Activated CD4-positive, alpha-beta T cell treated with anti-CD3 and anti-CD28 coated beads, Interleukin-2, amount 10 ng/mL, durations not matched to agents 7 days and 5 days (primary cell): ENCODE data around the gene TAF10. TPM values are rescaled to one million over a fixed set of nuclear protein-coding genes. Genes with fewer than 3 reads are reported as not detected.

Experiments
- CTCF ChIA-PET: fragments of 350-600 bp; sonication (Branson Sonifier 250); formaldehyde crosslinking; loops from one replicate; lab custom pipeline; 2021; ENCODE audit warnings: antibody characterized with exemption; lab: Charles Lee
- POLR2A ChIA-PET: fragments of 350-600 bp; sonication (Branson Sonifier 250); formaldehyde crosslinking; loops from one replicate; lab custom pipeline; 2021; ENCODE audit warnings: antibody characterized with exemption; lab: Charles Lee
- DNase-seq: peaks from one replicate; pipeline ENCODE4 v3.0.0-alpha.2; 2020
- H3K27ac Mint-ChIP-seq: one replicate; pipeline ENCODE4 v1.8.0; 2021; ENCODE audit warnings: mild to moderate bottlenecking, moderate library complexity, mixed read lengths
- H3K27me3 Mint-ChIP-seq: one replicate; pipeline ENCODE4 v1.8.0; 2021; ENCODE audit warnings: mixed read lengths
- H3K36me3 Mint-ChIP-seq: one replicate; pipeline ENCODE4 v1.8.0; 2021; ENCODE audit warnings: low read depth, mixed read lengths
- H3K4me1 Mint-ChIP-seq: one replicate; pipeline ENCODE4 v1.8.0; 2021; ENCODE audit warnings: mixed read lengths
- H3K4me3 Mint-ChIP-seq: one replicate; pipeline ENCODE4 v1.8.0; 2021; ENCODE audit warnings: mild to moderate bottlenecking, moderate library complexity, mixed read lengths
- H3K9me3 Mint-ChIP-seq: one replicate; pipeline ENCODE4 v1.8.0; 2021; ENCODE audit warnings: mixed read lengths
- total RNA-seq, 2 experiments: library from RNA; stranded (reverse); gene quantifications; one replicate each; pipeline ENCODE4 v1.2.3, GENCODE V29; 2021

Gene TAF10
- total RNA-seq, 2 experiments from 2014 or later: 138 to 156 TPM

- ChIA-PET POLR2A (no interaction called here), CTCF (interaction anchor here (1.2 to 1.8 kb wide), 2 partner anchors 10 to 61 kb away, joined by 3 to 4 read pairs; no protein-coding TSS in a partner anchor)
- H3K9me3 Mint-ChIP-seq: no peaks in the 10 kb centered on the region
- H3K4me3 Mint-ChIP-seq: peak overlapping the region; percentile 80
- H3K4me1 Mint-ChIP-seq: peaks cover 39% of the 10 kb centered on the region
- H3K36me3 Mint-ChIP-seq: peaks cover 58% of the 10 kb centered on the region
- H3K27me3 Mint-ChIP-seq: no peaks in the 10 kb centered on the region
- peak overlapping the region; percentile 85 for H3K27ac Mint-ChIP-seq
- DNase-seq: no peak
These were observed 1.4 kb downstream of the TAF10 start for GRCh38 chr11:6610591-6610990.

- H3K27ac Mint-ChIP-seq: peak overlapping the region; percentile 42
- H3K27me3 Mint-ChIP-seq: no peaks in the 10 kb centered on the region
- no peaks in the 10 kb centered on the region for H3K9me3 Mint-ChIP-seq
- ChIA-PET POLR2A (no interaction called here), CTCF (interaction anchor here (1.0 to 3.3 kb wide), 4 partner anchors 10 to 121 kb away, joined by 3 to 10 read pairs (median 4); partner anchors contain the start of gene TPP1)
- H3K4me3 Mint-ChIP-seq: peak overlapping the region; percentile 80
- no peak for DNase-seq
- peaks cover 50% of the 10 kb centered on the region for H3K36me3 Mint-ChIP-seq
- peaks cover 38% of the 10 kb centered on the region for H3K4me1 Mint-ChIP-seq
These were observed 2.5 kb downstream of the TAF10 start for GRCh38 chr11:6609502-6610015.

GRCh38 chr11:6608726-6609501 lies 3.1 kb downstream of the TAF10 start:
- H3K36me3 Mint-ChIP-seq: peaks cover 50% of the 10 kb centered on the region

GRCh38 chr11:6608011-6608410 lies 4.0 kb downstream of the TAF10 start:
- Mint-ChIP-seq H3K27ac (peak overlapping the region; percentile 90), H3K9me3 (no peaks in the 10 kb centered on the region), H3K4me1 (peaks cover 38% of the 10 kb centered on the region), H3K27me3 (no peaks in the 10 kb centered on the region), H3K36me3 (peaks cover 50% of the 10 kb centered on the region), H3K4me3 (no peak overlapping the region)
- DNase-seq: no peak
- POLR2A ChIA-PET: no interaction called here
- CTCF ChIA-PET: interaction anchor here (1.0 to 3.3 kb wide), 3 partner anchors 11 to 64 kb away, joined by 3 to 10 read pairs (median 5); partner anchors contain the start of gene TPP1

More at GRCh38 chr11:6608726-6609501, 3.1 kb downstream of the TAF10 start:
- CTCF ChIA-PET: interaction anchor here (1.0 to 3.3 kb wide), 4 partner anchors 10 to 120 kb away, joined by 3 to 10 read pairs (median 4); partner anchors contain the start of gene TPP1
- no peaks in the 10 kb centered on the region for H3K9me3 Mint-ChIP-seq
- no peak overlapping the region for H3K4me3 Mint-ChIP-seq
- H3K4me1 Mint-ChIP-seq: peaks cover 38% of the 10 kb centered on the region
- no peaks in the 10 kb centered on the region for H3K27me3 Mint-ChIP-seq
- POLR2A ChIA-PET: no interaction called here
- peak overlapping the region; percentile 44 for H3K27ac Mint-ChIP-seq
- no peak for DNase-seq

GRCh38 chr11:6607190-6607795 lies 4.7 kb downstream of the TAF10 start:
- Mint-ChIP-seq H3K36me3 (peaks cover 50% of the 10 kb centered on the region), H3K4me1 (peaks cover 38% of the 10 kb centered on the region), H3K27ac (peak overlapping the region; percentile 90), H3K4me3 (no peak overlapping the region), H3K9me3 (no peaks in the 10 kb centered on the region), H3K27me3 (no peaks in the 10 kb centered on the region)
- peak; percentile 4 for DNase-seq
- ChIA-PET POLR2A (no interaction called here), CTCF (interaction anchor here (0.9 to 3.3 kb wide), 2 partner anchors 12 to 76 kb away, joined by 5 to 10 read pairs; partner anchors contain the start of genes MRPL17 and TPP1)

GRCh38 chr11:6606471-6607189 lies 5.4 kb downstream of the TAF10 start:
- Mint-ChIP-seq H3K36me3 (peaks cover 52% of the 10 kb centered on the region), H3K9me3 (no peaks in the 10 kb centered on the region), H3K4me1 (peaks cover 38% of the 10 kb centered on the region), H3K27ac (peak overlapping the region; percentile 90), H3K4me3 (no peak overlapping the region), H3K27me3 (no peaks in the 10 kb centered on the region)
- DNase-seq: peak; percentile 61
- POLR2A ChIA-PET: no interaction called here
- CTCF ChIA-PET: interaction anchor here (0.9 to 3.3 kb wide), 2 partner anchors 13 to 77 kb away, joined by 5 to 10 read pairs; partner anchors contain the start of genes MRPL17 and TPP1

- POLR2A ChIA-PET: no interaction called here
- peaks cover 39% of the 10 kb centered on the region for H3K36me3 Mint-ChIP-seq
- CTCF ChIA-PET: interaction anchor here (1.0 to 3.7 kb wide), 9 partner anchors 8 to 142 kb away, joined by 3 to 28 read pairs (median 4); partner anchors contain the start of genes MRPL17 and TPP1
These were observed 7.2 kb downstream of the TAF10 start for GRCh38 chr11:6604790-6605189.

GRCh38 chr11:6604081-6604626 lies 7.9 kb downstream of the TAF10 start:
- Mint-ChIP-seq H3K4me3 (no peak overlapping the region), H3K4me1 (peaks cover 22% of the 10 kb centered on the region), H3K36me3 (peaks cover 39% of the 10 kb centered on the region), H3K27ac (no peak overlapping the region), H3K27me3 (no peaks in the 10 kb centered on the region), H3K9me3 (no peaks in the 10 kb centered on the region)
- CTCF ChIA-PET: interaction anchor here (0.9 to 3.7 kb wide), 10 partner anchors 9 to 141 kb away, joined by 3 to 28 read pairs (median 4); partner anchors contain the start of genes MRPL17 and TPP1
- DNase-seq: peak; percentile 69
- POLR2A ChIA-PET: interaction anchor here (0.6 kb wide), 1 partner anchor 99 kb away, joined by 4 read pairs; no protein-coding TSS in a partner anchor

More at GRCh38 chr11:6604790-6605189, 7.2 kb downstream of the TAF10 start:
- H3K27me3 Mint-ChIP-seq: no peaks in the 10 kb centered on the region
- no peaks in the 10 kb centered on the region for H3K9me3 Mint-ChIP-seq
- no peak overlapping the region for H3K27ac Mint-ChIP-seq
- DNase-seq: no peak
- H3K4me3 Mint-ChIP-seq: no peak overlapping the region
- H3K4me1 Mint-ChIP-seq: peaks cover 21% of the 10 kb centered on the region

- Mint-ChIP-seq H3K4me1 (peaks cover 18% of the 10 kb centered on the region), H3K27me3 (no peaks in the 10 kb centered on the region), H3K4me3 (no peak within 1 kb of the TSS), H3K9me3 (no peaks in the 10 kb centered on the region), H3K36me3 (peaks cover 39% of the 10 kb centered on the region), H3K27ac (no peak within 1 kb of the TSS)
- ChIA-PET POLR2A (interaction anchor here (0.6 to 1.6 kb wide), 3 partner anchors 8 to 99 kb away, joined by 3 to 6 read pairs (median 4); partner anchors contain the start of gene TAF10), CTCF (interaction anchor here (0.9 to 3.7 kb wide), 11 partner anchors 9 to 141 kb away, joined by 3 to 28 read pairs (median 4); partner anchors contain the start of genes MRPL17 and TPP1)
- DNase-seq: peak; percentile 89
These were observed 8.5 kb downstream of the TAF10 start, which contains the start of the genes ILK and RRP8 for GRCh38 chr11:6603287-6604080. Gene ILK (plus strand): TSS chr11:6603774. CDS start chr11:6604272, 498 bp downstream. Gene RRP8 (minus strand): TSS chr11:6603616. CDS start chr11:6603502, 114 bp downstream.

GRCh38 chr11:6602096-6602940 lies 9.7 kb downstream of the TAF10 start:
- H3K27me3 Mint-ChIP-seq: no peaks in the 10 kb centered on the region
- peaks cover 35% of the 10 kb centered on the region for H3K36me3 Mint-ChIP-seq
- ChIA-PET CTCF (interaction anchor here (1.5 to 3.7 kb wide), 2 partner anchors 65 to 81 kb away, joined by 5 to 28 read pairs; partner anchors contain the start of gene MRPL17), POLR2A (interaction anchor here (1.6 kb wide), 1 partner anchor 9 kb away, joined by 6 read pairs; the partner anchor contains the start of gene TAF10)
- H3K4me1 Mint-ChIP-seq: peaks cover 12% of the 10 kb centered on the region
- no peak overlapping the region for H3K4me3 Mint-ChIP-seq
- no peak overlapping the region for H3K27ac Mint-ChIP-seq
- DNase-seq: peak; percentile 5
- no peaks in the 10 kb centered on the region for H3K9me3 Mint-ChIP-seq
